Measurements from ENCODE around the gene RAB1A.
A peak's percentile ranks its signal among the peaks of the same experiment; 100 is the strongest.
"Not testable (repeated sequence)": the region's sequence is repeated elsewhere in the genome, so short reads cannot be mapped to it uniquely, and the experiment has no call there.

Gene RAB1A

GRCh38 chr2:65134158-65134557 lies 4.3 kb upstream of the RAB1A start:
- no peak for DNase-seq

GRCh38 chr2:65133626-65134025 lies 3.7 kb upstream of the RAB1A start:
- no peak for DNase-seq

GRCh38 chr2:65132930-65133329 lies 3.0 kb upstream of the RAB1A start:
- not testable (repeated sequence) for DNase-seq

- DNase-seq: no peak
Observed at GRCh38 chr2:65130664-65131175, 814 bp upstream of the RAB1A start.

- DNase-seq: peak; percentile 39
Observed at GRCh38 chr2:65129286-65129825, 550 bp downstream of the RAB1A start.

- no peak for DNase-seq
Observed at GRCh38 chr2:65128297-65129190, 1.4 kb downstream of the RAB1A start.

- DNase-seq: not testable (repeated sequence)
Observed at GRCh38 chr2:65125457-65125856, 4.4 kb downstream of the RAB1A start.

GRCh38 chr2:65122313-65122712 lies 7.6 kb downstream of the RAB1A start:
- DNase-seq: no peak

GRCh38 chr2:65120990-65121693 lies 8.8 kb downstream of the RAB1A start:
- DNase-seq: no peak

- DNase-seq: no peak
Observed at GRCh38 chr2:65116645-65117044, 13.3 kb downstream of the RAB1A start.

- DNase-seq: no peak
Observed at GRCh38 chr2:65114921-65115320, 15.0 kb downstream of the RAB1A start.

GRCh38 chr2:65113816-65114215 lies 16.1 kb downstream of the RAB1A start:
- DNase-seq: no peak

GRCh38 chr2:65113229-65113628 lies 16.7 kb downstream of the RAB1A start:
- DNase-seq: no peak

GRCh38 chr2:65112633-65113032 lies 17.3 kb downstream of the RAB1A start:
- DNase-seq: no peak

GRCh38 chr2:65108780-65109179 lies 21.1 kb downstream of the RAB1A start:
- DNase-seq: no peak

GRCh38 chr2:65107530-65107929 lies 22.4 kb downstream of the RAB1A start:
- no peak for DNase-seq

GRCh38 chr2:65103013-65103715 lies 26.7 kb downstream of the RAB1A start:
- no peak for DNase-seq

GRCh38 chr2:65101071-65101470 lies 28.8 kb downstream of the RAB1A start:
- no peak for DNase-seq

GRCh38 chr2:65098741-65099140 lies 31.2 kb downstream of the RAB1A start:
- DNase-seq: no peak

GRCh38 chr2:65097844-65098243 lies 32.1 kb downstream of the RAB1A start:
- DNase-seq: no peak

- no peak for DNase-seq
Observed at GRCh38 chr2:65096948-65097347, 33.0 kb downstream of the RAB1A start.

- no peak for DNase-seq
Observed at GRCh38 chr2:65093211-65093610, 36.7 kb downstream of the RAB1A start.

GRCh38 chr2:65092791-65093190 lies 37.1 kb downstream of the RAB1A start:
- DNase-seq: no peak
